GM19324 (cell line): ENCODE data around the gene ITGB3BP.
"Not testable (repeated sequence)": the region's sequence is repeated elsewhere in the genome, so short reads cannot be mapped to it uniquely, and the experiment has no call there.

Source experiments
- ATAC-seq: cut with Tn5 transposase; IDR thresholded peaks from one replicate; pipeline ENCODE4 v1.9.1; 2021; ENCODE audit warnings: mild to moderate bottlenecking, moderate library complexity; ENCODE audit not compliant: unreplicated experiment, low FRiP score

ITGB3BP gene, protein sequence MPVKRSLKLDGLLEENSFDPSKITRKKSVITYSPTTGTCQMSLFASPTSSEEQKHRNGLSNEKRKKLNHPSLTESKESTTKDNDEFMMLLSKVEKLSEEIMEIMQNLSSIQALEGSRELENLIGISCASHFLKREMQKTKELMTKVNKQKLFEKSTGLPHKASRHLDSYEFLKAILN

DNA sequence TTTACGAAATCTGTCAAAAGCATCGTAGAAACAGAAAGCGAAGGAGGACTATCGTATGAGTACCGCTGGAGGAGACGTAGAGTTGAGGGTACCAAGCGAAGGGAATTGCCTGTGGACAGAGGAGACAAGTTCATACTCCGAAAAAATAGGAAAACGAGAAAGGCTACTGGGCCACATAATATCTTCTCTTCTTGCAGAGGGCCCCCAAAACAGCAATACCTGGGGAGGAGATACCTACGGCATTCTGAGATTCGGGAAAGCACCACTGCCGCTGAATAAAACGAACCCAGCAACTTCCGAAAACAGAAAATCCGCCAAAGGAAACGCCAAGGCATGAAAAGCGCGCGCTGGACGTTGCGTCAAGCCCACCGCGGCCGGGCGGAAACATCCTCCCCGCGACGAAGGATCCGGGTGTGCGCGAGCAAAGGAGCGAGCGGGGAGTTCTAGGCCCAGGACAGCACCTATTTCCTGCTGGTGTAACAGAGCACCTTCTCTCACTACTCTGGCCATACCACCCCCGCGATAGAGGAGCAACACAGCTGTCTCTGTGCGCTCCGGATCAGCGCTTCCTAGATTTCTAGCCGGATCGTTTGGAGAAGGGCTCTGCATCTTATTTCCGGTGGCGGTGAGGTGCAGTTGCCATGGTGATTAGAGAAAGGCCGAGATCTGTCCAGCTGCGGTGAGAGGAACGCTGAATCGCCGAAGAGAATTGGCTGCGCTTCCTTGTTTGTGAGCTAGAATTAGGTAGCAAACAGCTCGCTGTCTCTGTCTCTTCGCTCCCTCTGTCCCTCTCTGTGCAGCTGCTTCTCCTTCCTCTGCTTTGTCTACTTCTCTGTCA lies at the start of gene ITGB3BP, which contains the start of gene EFCAB7:
Gene ITGB3BP (minus strand): TSS at position 335 of the 838 bp plus-strand sequence. CDS start 92 bp downstream, at position 243.
Gene EFCAB7 (plus strand): TSS at position 635 of the 838 bp plus-strand sequence. CDS start 2,048 bp downstream, outside the sequence.
- peak; percentile 90 for ATAC-seq

DNA sequence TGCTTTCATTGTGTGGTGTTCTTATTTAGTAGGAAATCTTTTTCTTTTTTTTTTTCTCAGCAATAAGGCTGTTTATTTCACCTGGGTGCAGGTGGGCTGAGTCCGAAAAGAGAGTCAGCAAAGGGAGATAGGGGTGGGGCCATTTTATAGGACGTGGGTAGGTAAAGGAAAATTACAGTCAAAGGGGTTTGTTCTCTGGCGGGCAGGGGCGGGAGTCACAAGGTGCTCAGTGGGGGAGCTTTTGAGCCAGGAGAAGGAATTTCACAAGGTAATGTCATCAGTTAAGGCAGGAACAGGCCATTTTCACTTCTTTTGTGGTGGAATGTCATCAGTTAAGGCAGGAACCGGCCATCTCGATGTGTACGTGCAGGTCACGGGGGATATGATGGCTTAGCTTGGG lies 49.7 kb upstream of the ITGB3BP start:
- ATAC-seq: not testable (repeated sequence)

DNA sequence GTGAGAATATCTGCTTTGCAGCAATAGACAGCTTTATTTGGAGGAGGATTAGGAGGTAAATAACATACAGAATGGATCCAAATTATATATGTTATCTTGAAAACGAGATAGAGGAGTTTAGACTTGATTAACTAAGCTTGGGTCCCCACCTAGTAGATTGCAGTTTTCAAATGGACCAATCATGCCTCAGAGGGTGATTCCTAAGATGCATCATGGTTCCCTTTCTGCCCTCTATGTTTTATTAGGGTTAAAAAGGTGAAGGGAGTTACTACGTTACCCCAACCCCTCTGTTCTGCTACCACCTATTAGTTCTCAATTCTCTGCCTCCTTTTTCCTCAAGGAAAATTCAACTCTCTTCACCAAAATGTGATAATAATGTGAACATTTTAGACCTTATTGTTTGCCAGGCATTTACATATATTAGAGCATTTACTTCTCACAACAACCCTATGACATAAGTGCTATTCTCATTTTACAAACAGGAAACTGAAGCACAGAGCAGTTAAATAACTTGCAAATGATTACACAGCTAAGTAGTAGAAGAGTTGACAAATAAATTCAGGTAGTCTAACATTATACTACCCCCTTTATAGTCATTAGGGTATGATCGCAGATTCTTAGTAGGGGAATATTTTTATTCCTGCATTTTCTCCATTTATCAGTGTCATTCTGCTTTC lies 46.8 kb upstream of the ITGB3BP start:
- no peak for ATAC-seq

DNA sequence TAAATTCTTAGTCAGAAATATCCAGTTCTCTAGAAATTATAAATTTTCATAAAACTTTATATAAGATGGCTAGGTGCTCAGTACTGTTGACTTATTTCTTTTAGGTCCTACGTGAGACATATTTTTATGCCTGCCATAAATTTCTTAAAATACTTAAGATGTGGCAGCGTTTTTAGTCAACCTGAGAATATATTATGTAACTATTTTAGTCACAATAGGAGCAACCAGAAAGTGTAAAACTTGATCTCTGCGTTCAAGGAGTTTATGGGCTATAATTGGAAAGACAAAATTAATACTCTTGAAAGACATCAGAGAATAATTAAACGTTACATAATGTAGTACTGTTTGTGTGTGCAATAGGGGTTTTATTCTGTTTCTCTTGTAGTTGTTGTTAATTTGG lies 46.0 kb upstream of the ITGB3BP start:
- ATAC-seq: no peak

DNA sequence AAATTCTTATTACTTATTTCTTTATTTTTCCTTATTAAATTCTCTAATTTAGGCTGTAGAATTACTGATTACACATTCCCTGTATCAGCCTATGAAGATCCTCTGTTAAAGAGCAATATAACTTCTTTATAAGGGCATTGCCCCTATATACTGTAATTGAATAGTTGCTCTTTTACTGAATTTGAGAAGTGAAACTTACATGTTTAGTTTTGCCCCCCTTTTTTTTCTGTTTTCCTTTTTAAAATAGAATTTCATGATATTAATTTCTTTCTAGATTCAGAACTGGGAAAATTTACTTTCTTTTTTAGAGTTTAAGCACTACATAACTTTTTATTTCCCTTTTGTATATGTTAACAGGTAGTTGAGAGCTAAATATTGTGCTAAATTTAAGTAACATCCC lies 40.7 kb upstream of the ITGB3BP start:
- no peak for ATAC-seq

DNA sequence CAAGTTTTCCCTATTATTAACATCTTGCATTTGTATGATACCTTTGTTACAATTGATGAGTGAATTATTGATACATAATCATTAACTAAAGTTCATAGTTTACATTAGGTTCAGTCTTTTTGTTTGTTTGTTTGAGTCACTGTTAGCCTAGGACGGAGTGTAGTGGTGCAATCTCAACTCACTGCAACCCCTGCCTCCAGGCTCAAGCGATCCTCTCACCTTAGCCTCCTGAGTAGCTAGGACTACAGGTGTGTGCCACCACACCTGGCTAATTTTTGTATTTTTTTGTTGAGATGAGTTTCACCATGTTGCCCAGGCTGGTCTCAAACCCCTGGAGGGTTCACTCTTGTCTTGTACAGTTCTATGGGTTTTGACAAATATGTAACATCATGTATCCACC lies 36.3 kb upstream of the ITGB3BP start:
- ATAC-seq: no peak

DNA sequence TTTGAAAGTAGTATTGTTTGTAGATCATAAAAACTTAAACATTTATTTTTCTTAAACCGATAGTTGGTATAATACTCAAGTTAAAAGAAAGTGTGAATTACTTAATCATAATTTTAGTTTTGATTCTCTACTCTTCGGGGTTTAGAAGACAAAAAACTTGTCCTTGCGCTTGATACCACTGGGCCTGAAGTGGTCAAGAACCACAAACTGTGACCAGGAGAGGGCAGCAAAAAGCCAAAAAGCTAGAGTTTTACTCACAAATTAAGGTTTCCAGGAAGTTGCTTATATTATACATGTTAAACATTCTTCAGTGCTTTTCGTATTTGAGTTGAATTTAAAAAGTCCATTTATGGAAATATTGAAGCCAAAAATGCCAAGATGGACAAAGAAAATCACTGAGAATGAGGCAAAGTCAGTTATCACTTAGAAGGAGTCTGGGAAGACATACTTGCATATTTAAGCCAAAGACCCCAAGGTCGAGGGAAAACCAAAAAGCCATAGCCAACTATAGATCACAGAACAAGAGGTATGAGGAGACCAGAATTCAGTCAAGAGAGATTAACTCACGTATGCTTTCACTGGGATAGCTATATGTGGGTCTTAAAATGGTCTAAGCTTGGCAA lies 34.5 kb upstream of the ITGB3BP start:
- no peak for ATAC-seq

DNA sequence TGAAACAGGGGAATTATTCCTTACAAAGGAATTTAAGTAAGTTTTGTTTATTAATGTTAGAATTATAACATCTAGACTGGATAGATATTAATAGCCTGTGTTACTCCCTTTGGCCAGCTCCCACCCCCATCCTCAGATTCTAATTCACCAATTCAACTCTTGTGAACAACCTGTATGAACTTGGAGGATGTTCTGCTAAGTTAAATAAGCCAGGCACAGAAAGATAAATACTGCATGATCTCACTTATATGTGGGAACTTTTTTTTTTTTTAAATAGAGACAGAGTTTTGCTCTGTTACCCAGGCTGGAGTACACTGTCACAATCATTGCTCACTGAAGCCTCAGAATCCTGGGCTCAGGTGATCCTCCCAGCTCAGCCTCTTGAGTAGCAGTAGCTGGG lies 32.5 kb upstream of the ITGB3BP start:
- ATAC-seq: no peak

DNA sequence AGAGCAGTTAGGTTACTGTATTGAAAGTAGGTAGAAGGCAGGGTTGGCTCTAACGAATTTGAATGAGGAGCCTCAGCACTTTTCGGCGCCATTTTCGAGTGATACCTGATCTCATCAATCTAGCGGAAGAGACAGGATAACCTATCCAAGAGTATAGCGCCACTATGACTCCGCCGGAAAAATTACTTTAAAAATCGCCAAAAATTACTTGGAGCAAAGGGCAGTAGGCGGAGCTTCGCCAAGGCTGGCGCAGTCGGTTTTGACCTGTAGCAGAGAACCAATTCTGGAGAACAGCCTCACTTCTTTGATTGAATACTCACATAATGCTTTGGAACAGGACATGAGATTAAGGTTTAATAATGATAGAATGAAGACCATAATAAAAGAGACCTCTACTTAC lies 25.9 kb upstream of the ITGB3BP start:
- ATAC-seq: no peak

DNA sequence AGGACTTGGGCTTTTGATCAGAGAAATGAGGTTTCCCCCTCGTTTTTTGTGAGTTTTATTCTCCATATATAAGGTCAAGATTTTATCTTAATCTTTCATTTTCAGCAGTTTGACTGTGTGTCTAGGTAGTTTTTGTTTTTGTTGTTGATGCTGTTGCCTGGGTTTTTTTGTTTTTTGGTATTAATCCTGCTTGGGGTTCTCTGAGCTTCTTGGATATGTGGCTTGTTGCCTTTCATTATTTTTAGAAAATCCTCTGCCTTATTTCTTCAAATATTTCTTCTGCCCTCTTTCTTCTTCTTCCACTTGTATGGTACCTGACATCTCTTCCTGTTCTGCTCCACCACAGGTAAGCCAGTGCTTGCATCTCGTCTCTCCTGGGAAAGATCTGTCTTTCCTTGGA lies 25.3 kb upstream of the ITGB3BP start:
- ATAC-seq: no peak

DNA sequence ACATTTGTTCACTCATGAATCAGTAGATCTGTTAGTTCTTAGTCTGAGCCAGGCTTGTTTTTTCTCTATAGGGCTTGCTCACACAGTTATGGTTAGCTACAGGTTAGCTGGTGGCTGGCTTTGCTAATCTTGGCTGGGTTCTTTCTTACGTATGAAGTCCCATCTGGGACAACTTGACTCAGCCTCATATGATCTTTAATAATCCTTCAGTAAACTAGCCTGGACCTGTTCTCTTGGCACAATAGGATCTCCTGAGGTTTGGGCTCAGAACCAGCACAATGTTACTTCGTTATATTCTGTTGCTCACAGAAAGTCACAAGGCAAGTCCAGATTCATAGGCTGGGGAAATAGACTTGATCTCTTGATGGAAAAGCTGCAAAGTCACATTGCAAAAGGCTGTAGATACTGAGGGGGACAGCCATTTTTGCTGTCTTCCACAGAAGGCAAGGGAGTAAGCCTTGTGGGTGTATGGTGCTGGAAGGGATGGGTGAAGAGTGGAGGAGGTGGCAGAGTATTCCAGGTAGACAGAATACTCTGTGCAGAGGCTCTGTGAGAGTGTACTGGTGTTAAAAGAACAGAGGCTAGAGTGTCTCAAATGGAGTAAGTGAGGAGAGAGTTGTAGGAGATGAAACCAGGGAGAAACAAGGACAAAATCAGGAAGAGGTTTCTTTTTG lies 24.7 kb upstream of the ITGB3BP start:
- no peak for ATAC-seq

DNA sequence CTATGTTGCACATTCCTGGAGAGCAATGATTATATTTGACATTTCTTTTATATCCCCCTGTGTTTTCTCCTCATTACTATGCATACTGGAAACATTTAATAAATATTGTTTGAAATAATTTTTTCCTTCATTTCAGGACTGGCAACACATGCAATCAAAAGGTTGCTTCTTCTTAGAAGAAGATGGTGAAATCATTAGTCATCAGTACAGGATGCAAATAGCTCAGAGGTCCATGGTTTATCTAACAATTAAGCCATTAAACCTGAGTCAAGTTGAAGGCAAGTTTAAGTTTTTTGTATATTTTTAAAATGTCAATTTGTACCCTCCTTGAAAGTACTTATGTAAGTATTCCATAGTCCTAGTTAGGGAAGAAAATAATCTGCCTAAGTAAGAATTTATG lies 22.8 kb upstream of the ITGB3BP start:
- no peak for ATAC-seq

DNA sequence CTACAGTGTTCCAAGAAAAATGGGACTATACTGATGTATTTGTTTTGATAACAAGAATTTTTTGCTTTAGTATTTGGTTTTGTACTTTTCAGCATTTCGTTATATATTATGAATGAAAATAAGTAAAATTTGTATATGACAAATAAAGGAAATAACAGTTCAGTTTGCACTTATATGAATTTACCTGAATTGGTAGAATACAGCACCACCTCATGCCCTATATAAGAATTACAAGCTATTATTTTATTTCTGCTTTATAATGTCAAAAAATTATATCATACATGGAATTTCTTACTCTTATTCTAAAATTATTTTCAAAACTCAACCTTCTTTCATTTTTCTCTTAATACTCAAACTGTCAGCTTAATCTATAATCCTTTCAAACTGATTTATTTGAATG lies 14.9 kb upstream of the ITGB3BP start:
- ATAC-seq: no peak

DNA sequence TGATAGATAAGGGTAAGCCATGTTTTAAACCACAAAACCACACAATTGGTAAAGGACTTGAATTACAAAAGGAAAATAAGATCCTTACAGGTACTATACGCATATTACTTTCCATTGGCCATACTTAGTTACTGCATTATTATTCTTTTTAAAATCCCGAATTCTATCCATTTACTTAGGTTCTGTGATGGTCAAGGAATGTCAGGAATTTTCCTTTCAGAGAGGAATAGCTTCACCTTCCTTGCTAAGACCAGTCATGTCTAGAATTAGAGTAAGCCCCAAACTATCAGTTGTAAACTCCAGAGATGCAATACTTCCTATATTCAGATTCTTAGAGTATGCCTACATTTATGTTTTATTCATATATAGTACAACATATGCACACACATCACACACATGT lies 14.0 kb upstream of the ITGB3BP start:
- no peak for ATAC-seq

DNA sequence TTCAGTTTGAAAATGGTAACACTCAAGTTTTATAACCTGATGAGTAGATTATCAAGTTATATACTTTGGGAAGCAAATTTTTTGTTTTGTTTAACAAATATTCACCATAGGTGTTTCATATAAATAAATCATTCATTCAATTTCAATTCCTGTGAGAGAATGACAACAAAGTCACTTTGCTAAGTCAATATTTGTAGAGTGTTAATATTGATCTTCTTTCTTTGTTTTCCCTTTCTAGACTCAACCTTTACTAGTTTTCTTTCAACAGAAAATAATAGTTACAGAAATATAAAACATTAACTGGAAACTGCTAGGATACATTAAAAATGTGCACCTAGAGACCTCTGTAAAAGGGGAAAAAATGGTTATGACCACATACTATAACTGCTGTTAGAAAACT lies 11.4 kb upstream of the ITGB3BP start:
- ATAC-seq: no peak

DNA sequence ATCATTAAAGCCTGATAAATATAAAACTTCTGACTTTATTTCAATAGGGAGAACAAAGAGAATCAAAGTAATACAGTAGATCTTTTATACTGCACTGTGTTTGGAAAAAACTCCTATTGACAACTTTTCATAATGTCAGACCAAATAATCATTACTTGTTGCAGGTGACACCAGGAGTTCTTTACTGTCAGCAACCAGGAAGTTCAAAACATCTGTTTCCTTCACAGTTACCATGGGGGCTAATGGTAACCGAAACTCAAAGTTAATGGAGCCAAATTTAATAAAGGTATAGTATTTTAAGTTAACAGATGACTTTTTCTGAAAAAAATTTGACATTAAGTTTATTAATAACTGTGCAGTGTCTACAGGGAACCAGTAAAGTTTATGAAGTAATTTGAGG lies 10.9 kb upstream of the ITGB3BP start:
- no peak for ATAC-seq

DNA sequence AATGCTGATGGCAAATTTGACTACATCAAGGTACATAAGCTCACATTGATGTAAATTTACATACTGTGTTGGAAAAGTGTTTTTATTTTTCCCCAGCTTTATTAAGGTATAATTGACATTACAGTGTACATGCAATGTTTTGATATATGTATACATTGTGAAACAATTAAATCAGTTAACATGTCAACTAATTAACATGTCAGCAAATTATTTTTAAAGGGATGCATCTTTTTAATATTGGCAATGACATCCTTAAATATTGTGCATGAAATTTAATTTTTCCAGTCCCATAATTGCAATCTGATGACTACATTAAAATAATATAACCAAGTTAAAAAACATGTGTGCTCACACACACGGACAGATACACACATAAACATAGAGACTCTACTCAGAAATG lies 9.7 kb upstream of the ITGB3BP start:
- ATAC-seq: no peak

DNA sequence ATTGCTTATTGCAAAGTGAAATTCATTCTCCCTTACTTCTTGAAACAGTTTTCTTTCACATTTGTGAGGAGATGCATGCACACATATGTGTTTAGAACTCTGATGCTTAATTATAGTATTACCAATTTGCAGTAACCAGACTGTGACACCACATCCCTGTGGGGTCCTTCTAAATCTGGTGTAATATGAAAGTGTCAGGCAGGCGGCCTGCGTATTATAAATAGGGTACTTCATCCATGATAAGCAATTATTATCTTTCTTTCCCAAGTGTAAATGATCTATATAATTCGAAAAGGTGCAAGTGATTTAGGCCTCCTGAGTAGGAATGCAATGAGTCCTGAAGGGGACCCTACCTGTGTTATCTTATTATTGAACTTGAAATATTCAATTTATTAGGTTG lies 1.2 kb upstream of the ITGB3BP start:
- ATAC-seq: no peak

DNA sequence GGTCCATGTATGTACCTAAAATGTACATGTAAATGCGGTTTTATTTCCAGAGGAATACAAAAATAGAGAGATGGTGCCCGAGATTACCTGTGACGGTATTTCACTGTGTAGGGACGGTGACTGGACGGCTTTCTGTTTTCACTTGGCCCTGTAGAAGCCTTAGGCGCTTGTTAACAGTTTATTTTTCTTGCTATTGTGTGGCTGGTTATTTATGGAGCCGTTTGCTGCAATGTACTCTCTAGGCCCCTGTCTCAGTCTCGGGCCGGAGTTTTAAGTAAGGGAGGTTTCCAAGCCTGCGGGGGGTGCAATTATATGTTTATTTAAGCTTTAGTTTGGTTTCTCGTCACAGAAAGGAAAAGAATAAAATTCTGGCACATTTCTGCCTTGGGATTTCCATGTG lies 713 bp upstream of the ITGB3BP start:
- peak; percentile 21 for ATAC-seq

DNA sequence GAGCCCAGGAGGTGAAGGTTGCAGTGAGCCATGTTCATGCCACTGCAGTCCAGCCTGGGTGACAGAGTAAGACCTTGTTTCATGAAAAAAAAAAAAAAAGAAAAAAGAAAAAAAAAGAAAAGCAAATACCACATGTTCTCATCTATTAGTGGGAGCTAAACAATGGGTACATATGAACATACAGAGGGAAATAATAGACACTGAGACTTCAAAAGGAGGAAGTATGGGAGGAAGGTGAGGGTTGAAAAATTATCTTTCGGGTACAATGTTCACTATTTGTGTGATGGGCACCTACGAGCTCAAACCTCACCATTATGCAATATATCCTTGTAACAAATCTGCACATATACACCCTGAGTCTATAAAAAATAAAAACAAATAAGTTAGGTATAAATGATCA lies 6.4 kb downstream of the ITGB3BP start:
- ATAC-seq: no peak

DNA sequence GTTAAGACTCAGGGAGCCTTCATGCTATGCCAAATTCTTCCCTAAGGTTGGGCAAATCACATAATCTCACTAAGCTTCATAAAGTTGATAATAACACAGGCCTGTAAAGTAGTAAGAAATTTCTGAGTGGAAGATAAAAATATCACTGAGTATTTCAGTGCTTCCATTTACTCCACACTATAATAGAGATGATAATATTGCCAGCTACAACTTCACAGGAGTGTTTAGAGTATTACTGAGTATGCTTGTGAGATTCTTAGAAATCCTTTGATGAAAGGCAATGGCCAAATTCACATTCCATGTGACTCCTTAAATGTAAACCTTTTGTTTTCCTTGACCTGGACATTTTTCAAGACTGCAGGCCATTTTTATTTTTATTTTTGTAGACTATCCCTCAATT lies 10.4 kb downstream of the ITGB3BP start:
- ATAC-seq: no peak
